ENCODE data around the gene PHF12. TPM values are rescaled to one million over a fixed set of nuclear protein-coding genes. Genes with fewer than 3 reads are reported as not detected.

PHF12 gene
- total RNA-seq, 1 experiment from 2014 or later = 37.6 TPM

GRCh38 chr17:28918295-28918694, 33.0 kb downstream of the PHF12 start:
- TF ChIP-seq CTCF (IDR thresholded peaks at IDR 0.05; ENCODE audit: unreplicated experiment) = no peak
- intact Hi-C loops (cut with micrococcal nuclease) = loop anchor here (5.0 kb wide), 1 partner anchor 156 kb away; no protein-coding TSS in a partner anchor
- no peaks in the 10 kb centered on the region for H3K27me3 Mint-ChIP-seq (ENCODE audit: insufficient read depth, unreplicated experiment)
- H3K9me3 Mint-ChIP-seq (ENCODE audit: unreplicated experiment) = peaks cover 10% of the 10 kb centered on the region
- BruUV-seq (replicated peaks) = no TSS peak
- ChIA-PET CTCF (interaction anchor here (0.5 to 2.8 kb wide), 10 partner anchors 8 to 451 kb away, joined by 3 to 22 read pairs (median 3); no protein-coding TSS in a partner anchor), POLR2A (interaction anchor here (1.1 kb wide), 1 partner anchor 154 kb away, joined by 3 read pairs; no protein-coding TSS in a partner anchor)
- peaks cover 95% of the 10 kb centered on the region for H3K36me3 Mint-ChIP-seq (ENCODE audit: insufficient read depth, unreplicated experiment)
- no peak for DNase-seq (ENCODE audit: unreplicated experiment)
- H3K27ac Mint-ChIP-seq (ENCODE audit: low read depth, unreplicated experiment) = no peak overlapping the region
- peaks cover 9% of the 10 kb centered on the region for H3K4me1 Mint-ChIP-seq (ENCODE audit: insufficient read depth, unreplicated experiment)
- no peak overlapping the region for H3K4me3 Mint-ChIP-seq (ENCODE audit: unreplicated experiment)

- no TSS peak for BruUV-seq (replicated peaks)
- no peak for TF ChIP-seq CTCF (IDR thresholded peaks at IDR 0.05; ENCODE audit: unreplicated experiment)
- CTCF ChIA-PET = interaction anchor here (0.6 to 2.8 kb wide), 8 partner anchors 8 to 191 kb away, joined by 3 to 22 read pairs (median 4); partner anchors contain the start of gene FLOT2
- POLR2A ChIA-PET = no interaction called here
- no peak for DNase-seq (ENCODE audit: unreplicated experiment)
- Mint-ChIP-seq H3K27me3 (ENCODE audit: insufficient read depth, unreplicated experiment) (no peaks in the 10 kb centered on the region), H3K4me1 (ENCODE audit: insufficient read depth, unreplicated experiment) (peaks cover 9% of the 10 kb centered on the region), H3K4me3 (ENCODE audit: unreplicated experiment) (no peak overlapping the region), H3K27ac (ENCODE audit: low read depth, unreplicated experiment) (no peak overlapping the region), H3K9me3 (ENCODE audit: unreplicated experiment) (peaks cover 10% of the 10 kb centered on the region), H3K36me3 (ENCODE audit: insufficient read depth, unreplicated experiment) (peaks cover 99% of the 10 kb centered on the region)
- intact Hi-C loops (cut with micrococcal nuclease) = loop anchor here (5.0 kb wide), 1 partner anchor 155 kb away; no protein-coding TSS in a partner anchor
Observed at GRCh38 chr17:28917465-28917864, 33.9 kb downstream of the PHF12 start.

GRCh38 chr17:28917029-28917428, 34.3 kb downstream of the PHF12 start:
- no peak for TF ChIP-seq CTCF (IDR thresholded peaks at IDR 0.05; ENCODE audit: unreplicated experiment)
- CTCF ChIA-PET = interaction anchor here (0.7 to 2.8 kb wide), 13 partner anchors 9 to 190 kb away, joined by 3 to 22 read pairs (median 4); partner anchors contain the start of genes FLOT2 and TLCD1
- no peaks in the 10 kb centered on the region for H3K27me3 Mint-ChIP-seq (ENCODE audit: insufficient read depth, unreplicated experiment)
- POLR2A ChIA-PET = interaction anchor here (0.7 to 1.0 kb wide), 2 partner anchors 10 to 190 kb away, joined by 4 read pairs; no protein-coding TSS in a partner anchor
- peaks cover 9% of the 10 kb centered on the region for H3K4me1 Mint-ChIP-seq (ENCODE audit: insufficient read depth, unreplicated experiment)
- peaks cover 99% of the 10 kb centered on the region for H3K36me3 Mint-ChIP-seq (ENCODE audit: insufficient read depth, unreplicated experiment)
- no peak for DNase-seq (ENCODE audit: unreplicated experiment)
- no peak overlapping the region for H3K27ac Mint-ChIP-seq (ENCODE audit: low read depth, unreplicated experiment)
- no TSS peak for BruUV-seq (replicated peaks)
- peaks cover 10% of the 10 kb centered on the region for H3K9me3 Mint-ChIP-seq (ENCODE audit: unreplicated experiment)
- H3K4me3 Mint-ChIP-seq (ENCODE audit: unreplicated experiment) = no peak overlapping the region
- intact Hi-C loops (cut with micrococcal nuclease) = loop anchor here (5.0 kb wide), 1 partner anchor 155 kb away; no protein-coding TSS in a partner anchor

- TF ChIP-seq CTCF (IDR thresholded peaks at IDR 0.05; ENCODE audit: unreplicated experiment) = peak; percentile 53
- CTCF ChIA-PET = interaction anchor here (0.6 to 2.8 kb wide), 15 partner anchors 9 to 190 kb away, joined by 3 to 22 read pairs (median 4); partner anchors contain the start of genes FLOT2 and TLCD1
- peaks cover 10% of the 10 kb centered on the region for H3K9me3 Mint-ChIP-seq (ENCODE audit: unreplicated experiment)
- no peak overlapping the region for H3K27ac Mint-ChIP-seq (ENCODE audit: low read depth, unreplicated experiment)
- POLR2A ChIA-PET = interaction anchor here (0.7 to 1.0 kb wide), 2 partner anchors 11 to 190 kb away, joined by 4 read pairs; no protein-coding TSS in a partner anchor
- BruUV-seq (replicated peaks) = no TSS peak
- peaks cover 9% of the 10 kb centered on the region for H3K4me1 Mint-ChIP-seq (ENCODE audit: insufficient read depth, unreplicated experiment)
- H3K27me3 Mint-ChIP-seq (ENCODE audit: insufficient read depth, unreplicated experiment) = no peaks in the 10 kb centered on the region
- peaks cover 99% of the 10 kb centered on the region for H3K36me3 Mint-ChIP-seq (ENCODE audit: insufficient read depth, unreplicated experiment)
- no peak overlapping the region for H3K4me3 Mint-ChIP-seq (ENCODE audit: unreplicated experiment)
- no peak for DNase-seq (ENCODE audit: unreplicated experiment)
- intact Hi-C loops (cut with micrococcal nuclease) = loop anchor here (5.0 kb wide), 1 partner anchor 154 kb away; no protein-coding TSS in a partner anchor
Observed at GRCh38 chr17:28916302-28916934, 34.9 kb downstream of the PHF12 start.

Measured in MCF 10A (cell line).